Activated CD8-positive, alpha-beta memory T cell treated with anti-CD3 and anti-CD28 coated beads for 1 hour (primary cell): ENCODE measurements around the gene MEF2B.
"Not testable (repeated sequence)": the region's sequence is repeated elsewhere in the genome, so short reads cannot be mapped to it uniquely, and the experiment has no call there.

Experiments used
- DNase-seq, 2 donors: peaks; one replicate each; pipeline ENCODE4 v3.0.0-alpha.2; 2020; ENCODE audit warnings: low read depth in 1 of 2; ENCODE audit errors: extremely low read depth in 1 of 2

MEF2B gene

DNA sequence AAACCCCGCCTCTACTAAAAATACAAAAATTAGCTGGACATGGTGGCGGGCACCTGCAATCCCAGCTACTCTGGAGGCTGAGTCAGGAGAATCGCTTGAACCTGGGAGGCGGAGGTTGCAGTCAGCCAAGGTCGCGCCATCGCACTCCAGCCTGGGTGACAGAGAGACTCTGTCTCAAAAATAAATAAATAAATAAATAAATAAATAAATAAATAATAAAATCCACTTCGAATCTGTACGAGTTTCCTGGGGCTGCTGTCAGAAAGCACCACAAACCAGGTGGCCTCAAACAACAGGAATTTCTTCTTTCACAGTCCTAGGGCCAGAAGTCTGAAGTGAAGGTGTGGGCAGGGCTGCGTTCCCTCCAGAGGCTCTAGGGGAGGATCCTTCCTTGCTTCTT is 67.5 kb downstream of the MEF2B start:
- not testable (repeated sequence) for DNase-seq

DNA sequence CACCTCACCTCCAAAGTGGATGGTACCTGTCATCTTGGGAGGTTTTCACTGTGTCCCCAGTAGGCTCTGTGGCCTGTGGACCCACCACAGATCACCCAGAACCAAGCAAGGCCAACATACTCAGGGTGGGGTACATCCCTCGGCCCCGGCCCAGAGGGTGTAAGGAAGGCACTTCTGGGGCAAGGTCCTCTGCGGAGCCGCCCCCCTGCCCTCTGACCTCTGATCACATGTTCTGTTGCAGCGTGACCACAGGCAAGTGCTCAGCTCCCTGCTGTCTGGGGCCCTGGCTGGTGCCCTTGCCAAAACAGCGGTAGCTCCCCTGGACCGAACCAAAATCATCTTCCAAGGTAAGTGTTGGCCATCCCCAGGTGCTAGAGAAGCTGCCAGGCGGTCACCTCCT is 68.5 kb downstream of the MEF2B start:
- DNase-seq = no peak

DNA sequence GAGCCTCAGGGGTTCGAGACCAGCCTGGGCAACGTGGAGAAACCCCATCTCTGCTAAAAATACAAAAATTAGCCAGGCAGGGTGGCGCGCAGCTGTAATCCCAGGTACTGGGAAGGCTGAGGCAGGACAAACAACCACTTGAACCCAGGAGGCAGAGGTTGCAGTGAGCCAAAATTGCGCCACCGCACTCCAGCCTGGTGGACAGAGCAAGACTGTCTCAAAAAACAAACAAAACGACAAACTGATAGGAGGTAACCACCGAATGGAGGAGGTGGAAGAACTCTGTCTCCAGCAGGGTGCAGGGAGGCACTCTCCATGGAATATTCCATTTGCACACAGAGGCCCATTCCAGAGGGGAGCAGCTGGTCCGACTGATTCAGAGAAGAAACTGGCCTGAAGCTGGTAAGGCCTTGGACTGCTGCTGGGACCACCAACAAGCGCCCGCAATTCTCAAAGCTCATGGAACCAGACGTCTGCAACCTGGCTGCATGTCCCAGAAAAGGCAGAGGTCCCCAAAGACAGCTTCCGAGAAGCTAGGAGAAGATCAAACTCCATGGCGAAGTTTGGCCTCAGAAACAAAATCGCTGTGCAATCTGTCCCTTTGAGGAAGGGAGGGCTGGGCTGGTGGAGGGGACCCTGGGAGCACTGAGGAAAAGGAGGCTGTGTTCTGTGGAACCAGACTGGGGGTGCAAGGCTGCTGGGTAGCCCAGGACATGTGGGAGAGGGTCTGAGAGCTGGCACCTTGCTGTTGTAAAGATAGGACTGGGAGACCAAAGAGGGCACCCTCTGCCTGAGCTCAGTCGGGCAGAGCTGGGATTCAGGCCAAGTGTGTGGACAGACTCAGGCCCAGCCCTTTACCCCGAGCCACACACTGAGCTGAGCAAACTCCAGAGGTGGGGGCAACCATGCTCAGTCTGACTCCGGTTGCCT is 71.1 kb downstream of the MEF2B start:
- DNase-seq = no peak

DNA sequence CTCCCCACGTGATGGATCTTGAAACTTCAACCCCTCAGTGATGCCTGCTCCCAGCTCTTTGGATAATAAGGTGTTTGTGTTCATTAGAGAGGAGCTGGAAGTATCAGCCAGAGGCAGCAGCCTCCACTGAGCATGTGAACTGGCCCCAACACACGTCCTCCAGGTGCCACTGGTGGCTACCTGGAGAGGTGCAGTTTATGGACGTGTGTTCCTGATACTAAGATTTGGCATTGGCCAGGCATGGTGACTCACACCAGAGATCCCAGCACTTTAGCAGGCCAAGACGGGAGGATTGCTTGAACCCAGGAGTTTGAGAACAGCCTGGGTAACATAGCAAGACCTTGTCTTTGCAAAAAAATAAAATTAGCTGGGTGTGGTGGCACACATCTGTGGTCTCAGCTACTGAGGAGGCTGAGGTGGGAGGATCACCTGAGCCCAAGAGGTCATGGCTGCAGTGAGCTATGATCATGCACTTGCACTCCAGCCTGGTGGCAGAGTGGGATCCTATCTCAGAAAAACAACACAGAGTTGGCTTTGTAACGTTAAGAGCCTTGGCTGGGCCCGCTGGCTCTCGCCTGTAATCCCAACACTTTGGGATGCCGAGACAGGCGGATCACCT is 71.9 kb downstream of the MEF2B start:
- DNase-seq = no peak

DNA sequence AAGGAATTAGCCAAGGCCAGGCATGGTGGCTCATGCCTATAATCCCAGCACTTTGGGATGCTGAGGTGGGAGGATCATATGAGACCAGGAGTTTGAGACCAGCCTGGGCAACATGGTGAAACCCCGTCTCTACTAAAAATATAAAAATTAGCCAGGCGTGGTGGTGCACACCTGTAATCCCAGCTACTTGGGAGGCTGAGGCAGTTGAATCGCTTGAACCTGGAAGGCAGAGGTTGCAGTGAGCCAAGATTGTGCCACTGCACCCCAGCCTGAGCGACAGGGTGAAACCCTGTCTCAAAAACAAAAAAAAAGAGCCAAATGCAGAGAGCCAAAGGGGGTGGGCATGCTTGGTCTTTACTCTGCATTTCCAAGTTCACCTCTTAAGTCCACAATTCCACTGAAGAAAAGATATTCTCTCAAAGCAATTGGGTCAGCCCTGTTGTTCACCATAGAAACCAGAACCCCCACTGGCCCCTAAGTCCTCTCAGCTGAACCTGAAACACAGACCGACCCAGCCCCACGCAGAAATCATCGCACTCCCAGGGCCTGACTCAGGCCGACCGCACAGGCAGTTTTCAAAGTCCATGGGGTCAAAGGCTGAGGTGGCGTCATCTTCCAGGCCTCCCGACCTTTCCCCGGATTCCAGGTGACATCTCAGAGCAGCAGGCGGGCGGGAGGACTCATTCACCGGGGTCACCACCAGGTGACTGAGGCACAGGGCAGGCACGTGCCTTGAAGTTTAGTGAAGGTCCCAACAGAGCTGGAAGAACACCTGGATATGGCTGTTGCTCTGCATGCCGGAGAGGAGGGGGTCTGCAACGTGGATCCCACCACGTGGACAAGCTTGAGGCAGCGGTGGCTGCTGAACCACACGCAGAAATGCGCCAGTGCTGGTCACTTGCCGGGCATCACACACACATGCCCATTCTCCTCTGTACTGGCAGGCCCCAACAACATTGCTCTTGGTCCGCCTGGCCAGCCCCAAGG is 73.1 kb downstream of the MEF2B start:
- no peak for DNase-seq

DNA sequence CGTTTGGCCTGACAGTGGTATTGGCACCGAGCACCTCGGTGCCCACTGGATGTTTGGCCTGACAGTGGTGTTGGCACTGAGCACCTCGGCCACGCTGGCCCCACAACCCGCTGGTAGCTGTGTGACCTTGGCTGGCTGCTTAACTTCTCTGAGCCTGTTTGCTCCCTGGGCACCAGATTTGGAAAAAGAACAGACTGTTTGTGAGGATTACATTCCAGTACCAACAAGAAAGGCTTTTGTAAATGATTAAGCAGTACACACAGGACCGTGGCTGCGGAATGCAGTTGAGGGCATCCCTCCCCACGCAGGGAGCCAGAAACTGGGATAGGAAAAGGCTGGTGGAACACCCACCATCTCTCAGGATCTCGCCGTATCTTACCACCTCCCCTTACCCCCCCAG is 74.4 kb downstream of the MEF2B start:
- DNase-seq = no peak
